H9 (cell line): ENCODE measurements around the gene BRK1. TPM values are rescaled to one million over a fixed set of nuclear protein-coding genes. Genes with fewer than 3 reads are reported as not detected.
"Not testable (repeated sequence)": the region's sequence is repeated elsewhere in the genome, so short reads cannot be mapped to it uniquely, and the experiment has no call there.

Experiments used
- DNase-seq: peaks from one replicate; pipeline ENCODE4 v3.0.0-alpha.2; 2017
- H2AFZ ChIP-seq: one replicate; pipeline ENCODE4 v1.6.1; 2013; ENCODE audit warnings: mild to moderate bottlenecking, low read length, control low read depth, moderate library complexity
- H2AK5ac ChIP-seq: 2 replicates; pipeline ENCODE4 v1.6.1; 2013; ENCODE audit warnings: low read length, control low read depth, mixed read lengths; ENCODE audit not compliant: insufficient read length
- H2BK120ac ChIP-seq: one replicate; pipeline ENCODE4 v1.6.1; 2013; ENCODE audit warnings: low read depth, mild to moderate bottlenecking, low read length, control low read depth, inconsistent platforms; ENCODE audit not compliant: poor library complexity, severe bottlenecking
- H2BK12ac ChIP-seq: 2 replicates; pipeline ENCODE4 v1.6.1; 2013; ENCODE audit warnings: low read length, control low read depth, mixed read lengths, low read depth; ENCODE audit not compliant: insufficient read length
- H2BK15ac ChIP-seq: 2 replicates; pipeline ENCODE4 v1.6.1; 2013; ENCODE audit warnings: low read depth, low read length, control low read depth
- H2BK20ac ChIP-seq: one replicate; pipeline ENCODE4 v1.6.1; 2013; ENCODE audit warnings: low read depth, mild to moderate bottlenecking, low read length, control low read depth, inconsistent platforms; ENCODE audit not compliant: poor library complexity, severe bottlenecking
- H2BK5ac ChIP-seq: 2 replicates; pipeline ENCODE4 v1.6.1; 2013; ENCODE audit warnings: low read length, control low read depth, mixed read lengths; ENCODE audit not compliant: insufficient read length
- H3K14ac ChIP-seq: 2 replicates; pipeline ENCODE4 v1.6.1; 2013; ENCODE audit warnings: low read length, control low read depth; ENCODE audit not compliant: insufficient read depth
- H3K18ac ChIP-seq: 2 replicates; pipeline ENCODE4 v1.6.1; 2013; ENCODE audit warnings: low read depth, mild to moderate bottlenecking, mixed read lengths, low read length, control low read depth; ENCODE audit not compliant: insufficient read length
- H3K23ac ChIP-seq: 2 replicates; pipeline ENCODE4 v1.6.1; 2013; ENCODE audit warnings: low read length, control low read depth, mixed read lengths, low read depth; ENCODE audit not compliant: insufficient read length
- H3K23me2 ChIP-seq: 2 replicates; pipeline ENCODE4 v1.6.1; 2013; ENCODE audit warnings: low read depth, mild to moderate bottlenecking, mixed read lengths, low read length, control low read depth; ENCODE audit not compliant: insufficient read length, poor library complexity, severe bottlenecking
- H3K27ac ChIP-seq: 2 replicates; pipeline ENCODE4 v1.5.1; 2013; ENCODE audit warnings: low read length, control low read depth, mixed read lengths, low read depth; ENCODE audit not compliant: insufficient read length
- H3K27me3 ChIP-seq: 2 replicates; pipeline ENCODE4 v1.6.1; 2013; ENCODE audit warnings: low read length, control low read depth, inconsistent platforms; ENCODE audit not compliant: insufficient read depth
- H3K4ac ChIP-seq: 2 replicates; pipeline ENCODE4 v1.6.1; 2013; ENCODE audit warnings: low read depth, mild to moderate bottlenecking, control low read depth, inconsistent platforms, low read length, moderate library complexity
- H3K4me1 ChIP-seq: 2 replicates; pipeline ENCODE4 v1.6.1; 2013; ENCODE audit warnings: low read length, control low read depth, inconsistent platforms; ENCODE audit not compliant: insufficient read depth
- H3K4me2 ChIP-seq: 2 replicates; pipeline ENCODE4 v1.6.1; 2013; ENCODE audit warnings: low read length, control low read depth, mixed read lengths; ENCODE audit not compliant: insufficient read length, insufficient read depth
- H3K56ac ChIP-seq: 2 replicates; pipeline ENCODE4 v1.6.1; 2013; ENCODE audit warnings: low read depth, mild to moderate bottlenecking, mixed read lengths, low read length, control low read depth; ENCODE audit not compliant: insufficient read length
- H3K79me1 ChIP-seq: 2 replicates; pipeline ENCODE4 v1.6.1; 2013; ENCODE audit warnings: low read depth, mild to moderate bottlenecking, moderate library complexity, low read length, control low read depth, inconsistent platforms; ENCODE audit not compliant: insufficient read depth, poor library complexity, severe bottlenecking
- H3K79me2 ChIP-seq: 2 replicates; pipeline ENCODE4 v1.6.1; 2013; ENCODE audit warnings: low read length, control low read depth, inconsistent platforms; ENCODE audit not compliant: insufficient read depth
- H3K9ac ChIP-seq: 2 replicates; pipeline ENCODE4 v1.6.1; 2013; ENCODE audit warnings: low read length, control low read depth, mixed read lengths; ENCODE audit not compliant: insufficient read length; ENCODE audit errors: extremely low read depth
- H3K9me3 ChIP-seq: one replicate; pipeline ENCODE4 v1.6.1; 2013; ENCODE audit warnings: low read depth, low read length, inconsistent platforms; ENCODE audit not compliant: control insufficient read depth
- H3T11ph ChIP-seq: one replicate; pipeline ENCODE4 v1.6.1; 2013; ENCODE audit warnings: mild to moderate bottlenecking, low read length, control low read depth, inconsistent platforms
- H4K20me1 ChIP-seq: one replicate; pipeline ENCODE4 v1.6.1; 2013; ENCODE audit not compliant: control insufficient read depth, insufficient read length, insufficient read depth
- H4K5ac ChIP-seq: 2 replicates; pipeline ENCODE4 v1.6.1; 2013; ENCODE audit warnings: low read depth, mild to moderate bottlenecking, mixed read lengths, low read length, control low read depth; ENCODE audit not compliant: insufficient read length
- H4K8ac ChIP-seq: replicated peaks from 2 replicates; pipeline ENCODE4 v1.6.1; 2013; ENCODE audit warnings: low read length, control low read depth, mixed read lengths, low read depth; ENCODE audit not compliant: insufficient read length
- H4K91ac ChIP-seq: 2 replicates; pipeline ENCODE4 v1.6.1; 2013; ENCODE audit warnings: low read depth, mild to moderate bottlenecking, moderate library complexity, mixed read lengths, low read length, control low read depth; ENCODE audit not compliant: insufficient read length
- H3K27ac Mint-ChIP-seq, 3 experiments: 2 replicates in 2 of 3; 3 replicates in 1 of 3; pipeline ENCODE4 v1.8.0; 2020 to 2021; ENCODE audit warnings: mixed read lengths in 3 of 3, mild to moderate bottlenecking in 1 of 3, moderate library complexity in 1 of 3
- H3K27me3 Mint-ChIP-seq: 2 replicates; pipeline ENCODE4 v1.8.0; 2021; ENCODE audit warnings: low read depth, mild to moderate bottlenecking, moderate library complexity, mixed read lengths
- H3K36me3 Mint-ChIP-seq, 3 experiments: 2 replicates in 2 of 3; 3 replicates in 1 of 3; pipeline ENCODE4 v1.8.0; 2020 to 2021; ENCODE audit warnings: low read depth in 3 of 3, mixed read lengths in 3 of 3; ENCODE audit not compliant: insufficient read depth in 1 of 3
- H3K4me1 Mint-ChIP-seq, 2 experiments: 2 replicates each; pipeline ENCODE4 v1.8.0; 2020; ENCODE audit warnings: mixed read lengths in 2 of 2
- H3K4me3 Mint-ChIP-seq, 2 experiments: 2 replicates in 1 of 2; 3 replicates in 1 of 2; pipeline ENCODE4 v1.8.0; 2020 to 2021; ENCODE audit warnings: mild to moderate bottlenecking in 2 of 2, mixed read lengths in 2 of 2, moderate library complexity in 1 of 2
- H3K9me3 Mint-ChIP-seq, 2 experiments: 2 replicates in 1 of 2; 3 replicates in 1 of 2; pipeline ENCODE4 v1.8.0; 2020; ENCODE audit warnings: mild to moderate bottlenecking in 2 of 2, mixed read lengths in 2 of 2, moderate library complexity in 1 of 2
- WGBS: extraction: QIAGEN DNeasy Blood & Tissue Kit; methylation state at CpG from one replicate; pipeline ENCODE4 v1.1.7; 2013; ENCODE audit warnings: missing lambda C conversion rate, low lambda C conversion rate, mixed read lengths; ENCODE audit not compliant: insufficient read length; ENCODE audit errors: extremely low coverage; 5-methylcytosine and 5-hydroxymethylcytosine counted together
- total RNA-seq: library from RNA; stranded (reverse); gene quantifications from 2 replicates; pipeline ENCODE4 v1.2.1, GENCODE V29; 2021

Gene BRK1
- total RNA-seq, 1 experiment from 2014 or later: 121 TPM

- H2BK20ac ChIP-seq, DNase-seq, H2AFZ ChIP-seq, H4K20me1 ChIP-seq, H3K27me3 Mint-ChIP-seq, H4K8ac ChIP-seq, H3K79me2 ChIP-seq, H3T11ph ChIP-seq, H3K56ac ChIP-seq, H3K4me3 Mint-ChIP-seq, H2BK12ac ChIP-seq, H2BK5ac ChIP-seq, H3K4ac ChIP-seq, H2BK120ac ChIP-seq, H3K14ac ChIP-seq, H2AK5ac ChIP-seq, H3K27ac Mint-ChIP-seq, H3K4me1 ChIP-seq, H3K79me1 ChIP-seq, H2BK15ac ChIP-seq, H3K9me3 ChIP-seq, H3K4me1 Mint-ChIP-seq, H3K9me3 Mint-ChIP-seq, H3K27ac ChIP-seq, H4K91ac ChIP-seq, H3K9ac ChIP-seq, H3K23me2 ChIP-seq, H4K5ac ChIP-seq, H3K23ac ChIP-seq, H3K27me3 ChIP-seq, H3K4me2 ChIP-seq, H3K18ac ChIP-seq: not testable (repeated sequence)
- peaks cover 25 to 80% (median 68%) of the 10 kb centered on the region in 3 experiments; a peak in 6 of 7 replicates for H3K36me3 Mint-ChIP-seq
- WGBS: no CpG with 5 or more reads among the region's 2 CpGs
Measured at GRCh38 chr3:10091387-10091786, 24.1 kb upstream of the BRK1 start.
